Mammary epithelial cell (primary cell): ENCODE measurements around the gene TLE7.

Source experiments
- EZH2 ChIP-seq: IDR thresholded peaks from 2 replicates; pipeline ENCODE4 v1.6.1; 2012; ENCODE audit warnings: low read length, inconsistent platforms, borderline replicate concordance
- TF ChIP-seq, protein P1 (sequence below), 2 donors: IDR thresholded peaks in 1 of 2; conservative IDR thresholded peaks in 1 of 2; 2 replicates each; pipeline ENCODE4 v1.5.1; 2011 to 2012; ENCODE audit warnings: inconsistent platforms in 2 of 2, low read length in 2 of 2, mild to moderate bottlenecking in 2 of 2, control low read depth in 1 of 2, low read depth in 1 of 2; ENCODE audit not compliant: insufficient read depth in 1 of 2; ENCODE audit errors: extremely low read depth in 1 of 2

DNA sequence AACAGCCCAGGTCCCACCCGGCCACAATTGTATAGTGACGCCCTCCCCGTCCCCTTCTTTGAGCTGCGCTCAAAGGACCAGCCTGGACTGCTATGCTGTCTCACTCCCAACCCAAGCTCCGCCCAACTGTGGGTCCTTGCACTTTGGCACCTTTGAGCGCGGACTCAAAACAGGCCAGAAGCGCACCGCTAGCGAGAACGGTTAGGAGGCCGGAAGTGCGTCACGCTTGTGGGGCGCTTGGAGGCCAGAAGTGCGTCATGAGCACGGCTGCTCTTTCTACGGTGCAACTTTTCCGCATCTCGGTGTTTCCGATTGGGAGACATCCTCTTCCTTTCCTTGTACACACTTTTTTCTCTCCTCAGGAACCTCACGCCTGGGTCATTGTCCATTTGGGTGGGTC lies 47.3 kb upstream of the TLE7 start, which contains the start of gene ZNF19:
- TF ChIP-seq, protein P1, sequence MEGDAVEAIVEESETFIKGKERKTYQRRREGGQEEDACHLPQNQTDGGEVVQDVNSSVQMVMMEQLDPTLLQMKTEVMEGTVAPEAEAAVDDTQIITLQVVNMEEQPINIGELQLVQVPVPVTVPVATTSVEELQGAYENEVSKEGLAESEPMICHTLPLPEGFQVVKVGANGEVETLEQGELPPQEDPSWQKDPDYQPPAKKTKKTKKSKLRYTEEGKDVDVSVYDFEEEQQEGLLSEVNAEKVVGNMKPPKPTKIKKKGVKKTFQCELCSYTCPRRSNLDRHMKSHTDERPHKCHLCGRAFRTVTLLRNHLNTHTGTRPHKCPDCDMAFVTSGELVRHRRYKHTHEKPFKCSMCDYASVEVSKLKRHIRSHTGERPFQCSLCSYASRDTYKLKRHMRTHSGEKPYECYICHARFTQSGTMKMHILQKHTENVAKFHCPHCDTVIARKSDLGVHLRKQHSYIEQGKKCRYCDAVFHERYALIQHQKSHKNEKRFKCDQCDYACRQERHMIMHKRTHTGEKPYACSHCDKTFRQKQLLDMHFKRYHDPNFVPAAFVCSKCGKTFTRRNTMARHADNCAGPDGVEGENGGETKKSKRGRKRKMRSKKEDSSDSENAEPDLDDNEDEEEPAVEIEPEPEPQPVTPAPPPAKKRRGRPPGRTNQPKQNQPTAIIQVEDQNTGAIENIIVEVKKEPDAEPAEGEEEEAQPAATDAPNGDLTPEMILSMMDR (conservative IDR thresholded peaks at IDR 0.05 in 1 of 2, IDR thresholded peaks at IDR 0.05 in 1 of 2; ENCODE audit: extremely low read depth in 1 of 2, insufficient read depth in 1 of 2, low read depth in 1 of 2, low read length in 2 of 2), result no peak
- no peak for TF ChIP-seq EZH2
